Vagina (tissue), 2 donors: ENCODE data around the gene DICER1.

Experiments
- CTCF ChIP-seq, 3 experiments: fragments of 450-650 bp in 2 of 3; fragments of 200-600 bp in 1 of 3; sonication (generic) in 1 of 3; IDR thresholded peaks; one replicate each; pipeline ENCODE4 v1.5.1; 2017 to 2019; ENCODE audit warnings: antibody characterized with exemption in 3 of 3, mild to moderate bottlenecking in 2 of 3, moderate library complexity in 2 of 3
- POLR2AphosphoS5 ChIP-seq, 2 donors: sonication (generic); formaldehyde crosslinking; IDR thresholded peaks; one replicate each; pipeline ENCODE4 v1.9.0; 2017; ENCODE audit warnings: antibody characterized with exemption in 2 of 2, mild to moderate bottlenecking in 2 of 2, low read depth in 1 of 2; ENCODE audit not compliant: insufficient read depth in 1 of 2

GRCh38 chr14:95039993-95040348 lies 117.4 kb downstream of the DICER1 start:
- TF ChIP-seq CTCF (IDR thresholded peaks at IDR 0.05) = no peak
- TF ChIP-seq POLR2AphosphoS5 (IDR thresholded peaks at IDR 0.05; ENCODE audit: insufficient read depth in 1 of 2, low read depth in 1 of 2) = no peak
